Neural cell (in vitro differentiated cells): ENCODE data around the gene FGF11. TPM values are rescaled to one million over a fixed set of nuclear protein-coding genes. Genes with fewer than 3 reads are reported as not detected.
"Not testable (repeated sequence)": the region's sequence is repeated elsewhere in the genome, so short reads cannot be mapped to it uniquely, and the experiment has no call there.

Experiments
- H2AFZ ChIP-seq: fragments of 200-600, 300-800 bp; sonication (generic), shearing (Covaris generic); 2 replicates; pipeline ENCODE4 v1.6.0; 2014; ENCODE audit warnings: low read depth, mild to moderate bottlenecking, antibody characterized with exemption, low read length, moderate library complexity
- H3F3A ChIP-seq: fragments of 200-600 bp; shearing (Covaris generic); 2 replicates; pipeline ENCODE4 v1.6.1; 2016; ENCODE audit warnings: mild to moderate bottlenecking, moderate library complexity, mixed read lengths, antibody characterized with exemption, low read length; ENCODE audit not compliant: insufficient read depth, poor library complexity, severe bottlenecking
- H3K27ac ChIP-seq: fragments of 200-600, 300-800 bp; sonication (generic), shearing (Covaris generic); 2 replicates; pipeline ENCODE4 v1.5.1; 2014; ENCODE audit warnings: mild to moderate bottlenecking, low read length, moderate library complexity
- H3K27me3 ChIP-seq: fragments of 300-800, 200-600 bp; sonication (generic), shearing (Covaris generic); 2 replicates; pipeline ENCODE4 v1.6.0; 2014; ENCODE audit warnings: mild to moderate bottlenecking, low read depth, low read length, moderate library complexity; ENCODE audit not compliant: insufficient read depth
- H3K36me3 ChIP-seq: fragments of 300-800, 200-600 bp; sonication (generic), shearing (Covaris generic); 2 replicates; pipeline ENCODE4 v1.5.1; 2014; ENCODE audit warnings: mild to moderate bottlenecking, antibody characterized with exemption, low read length, moderate library complexity; ENCODE audit not compliant: insufficient read depth
- H3K4me2 ChIP-seq: fragments of 300-800, 200-600 bp; sonication (generic), shearing (Covaris generic); 2 replicates; pipeline ENCODE4 v1.6.0; 2014; ENCODE audit warnings: mild to moderate bottlenecking, low read length
- H3K4me3 ChIP-seq: fragments of 300-800, 200-600 bp; sonication (generic), shearing (Covaris generic); 2 replicates; pipeline ENCODE4 v1.5.1; 2014; ENCODE audit warnings: mild to moderate bottlenecking, low read length, moderate library complexity
- H3K79me2 ChIP-seq: fragments of 200-600 bp; shearing (Covaris generic); replicated peaks from 2 replicates; pipeline ENCODE4 v1.6.0; 2014; ENCODE audit warnings: mild to moderate bottlenecking, low read length, moderate library complexity; ENCODE audit not compliant: insufficient read depth
- H3K9ac ChIP-seq: fragments of 300-800, 200-600 bp; sonication (generic), shearing (Covaris generic); 2 replicates; pipeline ENCODE4 v1.6.1; 2016; ENCODE audit warnings: mild to moderate bottlenecking, low read length, mixed read lengths
- H3K9me2 ChIP-seq: fragments of 200-600 bp; shearing (Covaris generic); 2 replicates; pipeline ENCODE4 v1.6.1; 2016; ENCODE audit warnings: mild to moderate bottlenecking, low read length, mixed read lengths; ENCODE audit not compliant: insufficient read depth
- H3K9me3 ChIP-seq: fragments of 200-600, 300-800 bp; sonication (generic), shearing (Covaris generic); 2 replicates; pipeline ENCODE4 v1.6.1; 2016; ENCODE audit warnings: mild to moderate bottlenecking, mixed run types, low read length, moderate library complexity, mixed read lengths
- H4K20me1 ChIP-seq: fragments of 200-600 bp; shearing (Covaris generic); 2 replicates; pipeline ENCODE4 v1.6.1; 2016; ENCODE audit warnings: mild to moderate bottlenecking, mixed run types; ENCODE audit not compliant: insufficient read depth
- EP300 ChIP-seq: fragments of 450-650 bp; conservative IDR thresholded peaks from 2 replicates; pipeline ENCODE4 v1.6.1; 2014; ENCODE audit warnings: antibody characterized with exemption, mild to moderate bottlenecking, moderate library complexity; ENCODE audit not compliant: poor library complexity, severe bottlenecking
- EZH2 ChIP-seq: fragments of 200-600, 300-800 bp; shearing (Covaris generic), sonication (generic); IDR thresholded peaks from 2 replicates; pipeline ENCODE4 v1.6.1; 2014; ENCODE audit warnings: antibody characterized with exemption, low read length, borderline replicate concordance, mild to moderate bottlenecking; ENCODE audit not compliant: insufficient read depth, poor library complexity, severe bottlenecking
- MXI1 ChIP-seq: fragments of 450-650 bp; conservative IDR thresholded peaks from 2 replicates; pipeline ENCODE4 v1.6.1; 2014; ENCODE audit warnings: antibody characterized with exemption, mild to moderate bottlenecking; ENCODE audit not compliant: poor library complexity, severe bottlenecking
- POLR2AphosphoS5 ChIP-seq: IDR thresholded peaks from 2 replicates; pipeline ENCODE4 v1.6.1; 2012
- RAD21 ChIP-seq: fragments of 450-650 bp; conservative IDR thresholded peaks from 2 replicates; pipeline ENCODE4 v1.6.1; 2014; ENCODE audit warnings: antibody characterized with exemption, mild to moderate bottlenecking, moderate library complexity
- SMC3 ChIP-seq: fragments of 450-650 bp; conservative IDR thresholded peaks from 2 replicates; pipeline ENCODE4 v1.6.1; 2014; ENCODE audit warnings: antibody characterized with exemption, mild to moderate bottlenecking, moderate library complexity; ENCODE audit not compliant: poor library complexity
- TAF1 ChIP-seq: IDR thresholded peaks from 2 replicates; pipeline ENCODE4 v1.6.1; 2012; ENCODE audit warnings: low read depth
- polyA plus RNA-seq: library from polyadenylated mRNA; depleted of rRNA; stranded (reverse); fragments of >200 nt; gene quantifications from 2 replicates; pipeline ENCODE4 v1.2.3, GENCODE V29; 2014
- TF ChIP-seq, protein P1 (sequence below): IDR thresholded peaks from 2 replicates; pipeline ENCODE4 v1.6.1; 2012; ENCODE audit warnings: borderline replicate concordance
- TF ChIP-seq, protein P2 (sequence below): fragments of 450-650 bp; IDR thresholded peaks from 2 replicates; pipeline ENCODE4 v1.5.1; 2014; ENCODE audit warnings: antibody characterized with exemption, mild to moderate bottlenecking, moderate library complexity; ENCODE audit not compliant: poor library complexity, severe bottlenecking

FGF11 gene
- polyA plus RNA-seq, 1 donor from 2014 or later, result 16.4 TPM

GRCh38 chr17:7468290-7468689 is 29.0 kb downstream of the FGF11 start:
- TF ChIP-seq, protein P1, sequence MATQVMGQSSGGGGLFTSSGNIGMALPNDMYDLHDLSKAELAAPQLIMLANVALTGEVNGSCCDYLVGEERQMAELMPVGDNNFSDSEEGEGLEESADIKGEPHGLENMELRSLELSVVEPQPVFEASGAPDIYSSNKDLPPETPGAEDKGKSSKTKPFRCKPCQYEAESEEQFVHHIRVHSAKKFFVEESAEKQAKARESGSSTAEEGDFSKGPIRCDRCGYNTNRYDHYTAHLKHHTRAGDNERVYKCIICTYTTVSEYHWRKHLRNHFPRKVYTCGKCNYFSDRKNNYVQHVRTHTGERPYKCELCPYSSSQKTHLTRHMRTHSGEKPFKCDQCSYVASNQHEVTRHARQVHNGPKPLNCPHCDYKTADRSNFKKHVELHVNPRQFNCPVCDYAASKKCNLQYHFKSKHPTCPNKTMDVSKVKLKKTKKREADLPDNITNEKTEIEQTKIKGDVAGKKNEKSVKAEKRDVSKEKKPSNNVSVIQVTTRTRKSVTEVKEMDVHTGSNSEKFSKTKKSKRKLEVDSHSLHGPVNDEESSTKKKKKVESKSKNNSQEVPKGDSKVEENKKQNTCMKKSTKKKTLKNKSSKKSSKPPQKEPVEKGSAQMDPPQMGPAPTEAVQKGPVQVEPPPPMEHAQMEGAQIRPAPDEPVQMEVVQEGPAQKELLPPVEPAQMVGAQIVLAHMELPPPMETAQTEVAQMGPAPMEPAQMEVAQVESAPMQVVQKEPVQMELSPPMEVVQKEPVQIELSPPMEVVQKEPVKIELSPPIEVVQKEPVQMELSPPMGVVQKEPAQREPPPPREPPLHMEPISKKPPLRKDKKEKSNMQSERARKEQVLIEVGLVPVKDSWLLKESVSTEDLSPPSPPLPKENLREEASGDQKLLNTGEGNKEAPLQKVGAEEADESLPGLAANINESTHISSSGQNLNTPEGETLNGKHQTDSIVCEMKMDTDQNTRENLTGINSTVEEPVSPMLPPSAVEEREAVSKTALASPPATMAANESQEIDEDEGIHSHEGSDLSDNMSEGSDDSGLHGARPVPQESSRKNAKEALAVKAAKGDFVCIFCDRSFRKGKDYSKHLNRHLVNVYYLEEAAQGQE, result no peak
- TF ChIP-seq RAD21 (no peak), POLR2AphosphoS5 (no peak), EZH2 (no peak), TAF1 (no peak), MXI1 (no peak), SMC3 (no peak), EP300 (no peak)
- TF ChIP-seq, protein P2, sequence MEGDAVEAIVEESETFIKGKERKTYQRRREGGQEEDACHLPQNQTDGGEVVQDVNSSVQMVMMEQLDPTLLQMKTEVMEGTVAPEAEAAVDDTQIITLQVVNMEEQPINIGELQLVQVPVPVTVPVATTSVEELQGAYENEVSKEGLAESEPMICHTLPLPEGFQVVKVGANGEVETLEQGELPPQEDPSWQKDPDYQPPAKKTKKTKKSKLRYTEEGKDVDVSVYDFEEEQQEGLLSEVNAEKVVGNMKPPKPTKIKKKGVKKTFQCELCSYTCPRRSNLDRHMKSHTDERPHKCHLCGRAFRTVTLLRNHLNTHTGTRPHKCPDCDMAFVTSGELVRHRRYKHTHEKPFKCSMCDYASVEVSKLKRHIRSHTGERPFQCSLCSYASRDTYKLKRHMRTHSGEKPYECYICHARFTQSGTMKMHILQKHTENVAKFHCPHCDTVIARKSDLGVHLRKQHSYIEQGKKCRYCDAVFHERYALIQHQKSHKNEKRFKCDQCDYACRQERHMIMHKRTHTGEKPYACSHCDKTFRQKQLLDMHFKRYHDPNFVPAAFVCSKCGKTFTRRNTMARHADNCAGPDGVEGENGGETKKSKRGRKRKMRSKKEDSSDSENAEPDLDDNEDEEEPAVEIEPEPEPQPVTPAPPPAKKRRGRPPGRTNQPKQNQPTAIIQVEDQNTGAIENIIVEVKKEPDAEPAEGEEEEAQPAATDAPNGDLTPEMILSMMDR, result no peak

DNA sequence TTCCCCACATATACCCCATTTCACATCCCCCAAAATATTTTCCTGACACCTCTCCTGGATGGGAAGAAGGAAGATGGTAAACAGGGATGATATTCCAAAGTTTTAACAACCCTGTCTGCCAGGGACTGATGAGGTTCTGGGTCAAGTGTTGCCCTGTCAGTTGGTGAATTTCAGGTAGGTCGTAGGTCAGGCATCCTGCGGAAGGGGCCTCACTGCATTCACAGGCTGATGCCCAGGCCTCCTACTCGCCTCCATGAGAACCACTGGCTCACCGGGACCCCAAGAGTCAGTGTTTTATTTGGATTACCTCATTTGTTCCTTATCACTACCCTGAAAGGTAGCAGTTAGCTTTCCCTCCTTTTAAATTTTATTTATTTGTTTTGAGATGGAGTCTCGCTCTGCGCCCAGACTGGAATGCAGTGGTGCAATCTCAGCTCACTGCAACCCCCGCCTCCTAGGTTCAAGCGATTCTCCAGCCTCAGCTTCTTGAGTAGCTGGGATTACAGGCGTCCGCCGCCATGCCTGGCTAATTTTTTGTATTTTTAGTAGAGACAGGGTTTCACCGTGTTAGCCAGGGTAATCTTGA is 29.6 kb downstream of the FGF11 start:
- H2AFZ ChIP-seq, result no peak overlapping the region
- H3K9me3 ChIP-seq, result no peaks in the 10 kb centered on the region
- H3F3A ChIP-seq, result no peaks in the 10 kb centered on the region
- H4K20me1 ChIP-seq, result no peaks in the 10 kb centered on the region
- H3K27me3 ChIP-seq, result no peaks in the 10 kb centered on the region
- no peak overlapping the region for H3K4me2 ChIP-seq
- no peaks in the 10 kb centered on the region for H3K9me2 ChIP-seq
- H3K9ac ChIP-seq, result no peak overlapping the region
- no peak overlapping the region for H3K27ac ChIP-seq
- no peak for TF ChIP-seq EP300
- TF ChIP-seq MXI1, result no peak
- TF ChIP-seq RAD21, result no peak
- TF ChIP-seq POLR2AphosphoS5, result no peak
- TF ChIP-seq, protein P2, result no peak
- no peak for TF ChIP-seq EZH2
- no peak for TF ChIP-seq TAF1
- no peak for TF ChIP-seq SMC3
- TF ChIP-seq, protein P1, result no peak
- H3K79me2 ChIP-seq, result peaks cover 3% of the 10 kb centered on the region
- no peaks in the 10 kb centered on the region for H3K36me3 ChIP-seq
- H3K4me3 ChIP-seq, result no peak overlapping the region

More at GRCh38 chr17:7468290-7468689, 29.0 kb downstream of the FGF11 start:
- H3K4me3 ChIP-seq, result no peak overlapping the region
- H3F3A ChIP-seq, result no peaks in the 10 kb centered on the region
- no peaks in the 10 kb centered on the region for H3K9me3 ChIP-seq
- H3K79me2 ChIP-seq, result peaks cover 3% of the 10 kb centered on the region
- no peaks in the 10 kb centered on the region for H3K9me2 ChIP-seq
- H3K36me3 ChIP-seq, result no peaks in the 10 kb centered on the region
- H2AFZ ChIP-seq, result no peak overlapping the region
- no peaks in the 10 kb centered on the region for H4K20me1 ChIP-seq
- no peak overlapping the region for H3K27ac ChIP-seq
- H3K9ac ChIP-seq, result no peak overlapping the region
- H3K27me3 ChIP-seq, result no peaks in the 10 kb centered on the region
- H3K4me2 ChIP-seq, result no peak overlapping the region

DNA sequence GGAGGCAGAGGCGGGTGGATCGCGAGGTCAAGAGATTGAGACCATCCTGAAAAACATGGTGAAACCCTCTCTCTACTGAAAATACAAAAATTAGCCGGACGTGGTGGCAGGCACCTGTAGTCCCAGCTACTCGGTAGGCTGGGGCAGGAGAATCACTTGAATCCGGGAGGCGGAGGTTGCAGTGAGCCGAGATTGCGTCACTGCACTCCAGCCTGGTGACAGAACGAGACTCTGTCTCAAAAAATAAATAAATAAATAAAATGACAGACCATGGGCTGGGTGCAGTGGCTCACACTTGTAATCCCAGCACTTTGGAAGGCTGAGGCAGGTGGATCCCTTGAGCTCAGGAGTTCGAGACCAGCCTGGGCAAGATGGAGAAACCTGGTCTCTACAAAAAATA is 30.5 kb downstream of the FGF11 start:
- H3K27me3 ChIP-seq, H3K9ac ChIP-seq, H3K4me2 ChIP-seq, H2AFZ ChIP-seq, H3K9me3 ChIP-seq, H3K27ac ChIP-seq, H3K36me3 ChIP-seq, H3K4me3 ChIP-seq, H3F3A ChIP-seq, H4K20me1 ChIP-seq, H3K79me2 ChIP-seq, H3K9me2 ChIP-seq: not testable (repeated sequence)
